ENCODE data around the gene PPP1R13B.

PPP1R13B gene

GRCh38 chr14:103885509-103885932 lies 38.1 kb upstream of the PPP1R13B start:
- FAIRE-seq (no peak), DNase-seq (ENCODE audit: insufficient read length, low spot score) (no peak)
- no peak for TF ChIP-seq CTCF (IDR thresholded peaks at IDR 0.05; ENCODE audit: insufficient read depth, missing control alignments)

- FAIRE-seq (no peak), DNase-seq (ENCODE audit: insufficient read length, low spot score) (no peak)
- no peak for TF ChIP-seq CTCF (IDR thresholded peaks at IDR 0.05; ENCODE audit: insufficient read depth, missing control alignments)
Measured at GRCh38 chr14:103884854-103885253, 37.5 kb upstream of the PPP1R13B start.

GRCh38 chr14:103883263-103883523 lies 35.8 kb upstream of the PPP1R13B start:
- FAIRE-seq (no peak), DNase-seq (ENCODE audit: insufficient read length, low spot score) (no peak)
- no peak for TF ChIP-seq CTCF (IDR thresholded peaks at IDR 0.05; ENCODE audit: insufficient read depth, missing control alignments)

GRCh38 chr14:103882503-103883262 lies 35.3 kb upstream of the PPP1R13B start:
- no peak for DNase-seq (ENCODE audit: insufficient read length, low spot score)
- FAIRE-seq: no peak
- TF ChIP-seq CTCF (IDR thresholded peaks at IDR 0.05; ENCODE audit: insufficient read depth, missing control alignments): no peak

- TF ChIP-seq CTCF (IDR thresholded peaks at IDR 0.05; ENCODE audit: insufficient read depth, missing control alignments): no peak
- FAIRE-seq: no peak
- DNase-seq (ENCODE audit: insufficient read length, low spot score): no peak
Measured at GRCh38 chr14:103881268-103882201, 34.2 kb upstream of the PPP1R13B start.

GRCh38 chr14:103880348-103881267 lies 33.2 kb upstream of the PPP1R13B start:
- no peak for TF ChIP-seq CTCF (IDR thresholded peaks at IDR 0.05; ENCODE audit: insufficient read depth, missing control alignments)
- FAIRE-seq: no peak
- DNase-seq (ENCODE audit: insufficient read length, low spot score): no peak
